Ascending aorta (tissue), 2 donors: ENCODE data around the gene DTYMK. TPM values are rescaled to one million over a fixed set of nuclear protein-coding genes. Genes with fewer than 3 reads are reported as not detected.
"Not testable (repeated sequence)": the region's sequence is repeated elsewhere in the genome, so short reads cannot be mapped to it uniquely, and the experiment has no call there.

Source experiments
- DNase-seq, 2 donors: peaks; one replicate each; pipeline ENCODE4 v3.0.0-alpha.2; 2019; ENCODE audit warnings: low spot score in 2 of 2
- H3K27ac ChIP-seq, 2 donors: fragments of 200-600 bp; sonication (generic); one replicate each; pipeline ENCODE4 v1.5.1; 2016 to 2017; ENCODE audit warnings: mild to moderate bottlenecking in 1 of 2
- H3K27me3 ChIP-seq: fragments of 200-600 bp; sonication (generic); one replicate; pipeline ENCODE4 v1.5.1; 2017
- H3K36me3 ChIP-seq, 2 donors: fragments of 200-600 bp; sonication (generic); one replicate each; pipeline ENCODE4 v1.5.1; 2016
- H3K4me1 ChIP-seq, 2 donors: fragments of 200-600 bp; sonication (generic); one replicate each; pipeline ENCODE4 v1.5.1; 2016 to 2017; ENCODE audit warnings: mild to moderate bottlenecking in 1 of 2
- H3K4me3 ChIP-seq, 2 donors: fragments of 200-600 bp; sonication (generic); one replicate each; pipeline ENCODE4 v1.5.1; 2016 to 2017; ENCODE audit warnings: mild to moderate bottlenecking in 1 of 2
- H3K9me3 ChIP-seq, 2 donors: fragments of 200-600 bp; sonication (generic); one replicate each; pipeline ENCODE4 v1.5.1; 2016
- intact Hi-C: fragments of 100-400 bp; cut with DNase I; formaldehyde crosslinking; loops from one replicate; pipeline ENCODE4 v1.15.1; 2023
- total RNA-seq: library from RNA; depleted of rRNA; stranded (reverse); fragments of >200 nt; gene quantifications from one replicate; pipeline ENCODE4 v1.1.0, GENCODE V29; 2016
- TF ChIP-seq, protein P1 (sequence below), 3 experiments: fragments of 200-600 bp in 2 of 3; fragments of 450-650 bp in 1 of 3; sonication (generic) in 2 of 3; IDR thresholded peaks; one replicate each; pipeline ENCODE4 v1.5.1; 2016 to 2019; ENCODE audit warnings: antibody characterized with exemption in 3 of 3, mild to moderate bottlenecking in 1 of 3, moderate library complexity in 1 of 3

Gene DTYMK
- total RNA-seq, 1 donor from 2014 or later: 25.0 TPM

GRCh38 chr2:241733391-241734207 lies 47.0 kb upstream of the DTYMK start:
- Histone ChIP-seq H3K27me3 (no peaks in the 10 kb centered on the region), H3K4me3 (peak overlapping the region; percentile 78 to 84), H3K36me3 (no peaks in the 10 kb centered on the region), H3K4me1 (peaks cover 5 to 6% of the 10 kb centered on the region in 2 donors), H3K9me3 (no peaks in the 10 kb centered on the region), H3K27ac (peak overlapping the region; percentile 38 to 73)
- intact Hi-C loops: loop anchor here (1.0 to 10.0 kb wide), 5 partner anchors 31 to 881 kb away; partner anchors contain the start of genes DTYMK, FARP2 and ING5
- DNase-seq: no peak
- TF ChIP-seq, protein P1, sequence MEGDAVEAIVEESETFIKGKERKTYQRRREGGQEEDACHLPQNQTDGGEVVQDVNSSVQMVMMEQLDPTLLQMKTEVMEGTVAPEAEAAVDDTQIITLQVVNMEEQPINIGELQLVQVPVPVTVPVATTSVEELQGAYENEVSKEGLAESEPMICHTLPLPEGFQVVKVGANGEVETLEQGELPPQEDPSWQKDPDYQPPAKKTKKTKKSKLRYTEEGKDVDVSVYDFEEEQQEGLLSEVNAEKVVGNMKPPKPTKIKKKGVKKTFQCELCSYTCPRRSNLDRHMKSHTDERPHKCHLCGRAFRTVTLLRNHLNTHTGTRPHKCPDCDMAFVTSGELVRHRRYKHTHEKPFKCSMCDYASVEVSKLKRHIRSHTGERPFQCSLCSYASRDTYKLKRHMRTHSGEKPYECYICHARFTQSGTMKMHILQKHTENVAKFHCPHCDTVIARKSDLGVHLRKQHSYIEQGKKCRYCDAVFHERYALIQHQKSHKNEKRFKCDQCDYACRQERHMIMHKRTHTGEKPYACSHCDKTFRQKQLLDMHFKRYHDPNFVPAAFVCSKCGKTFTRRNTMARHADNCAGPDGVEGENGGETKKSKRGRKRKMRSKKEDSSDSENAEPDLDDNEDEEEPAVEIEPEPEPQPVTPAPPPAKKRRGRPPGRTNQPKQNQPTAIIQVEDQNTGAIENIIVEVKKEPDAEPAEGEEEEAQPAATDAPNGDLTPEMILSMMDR (IDR thresholded peaks at IDR 0.05): no peak

DNA sequence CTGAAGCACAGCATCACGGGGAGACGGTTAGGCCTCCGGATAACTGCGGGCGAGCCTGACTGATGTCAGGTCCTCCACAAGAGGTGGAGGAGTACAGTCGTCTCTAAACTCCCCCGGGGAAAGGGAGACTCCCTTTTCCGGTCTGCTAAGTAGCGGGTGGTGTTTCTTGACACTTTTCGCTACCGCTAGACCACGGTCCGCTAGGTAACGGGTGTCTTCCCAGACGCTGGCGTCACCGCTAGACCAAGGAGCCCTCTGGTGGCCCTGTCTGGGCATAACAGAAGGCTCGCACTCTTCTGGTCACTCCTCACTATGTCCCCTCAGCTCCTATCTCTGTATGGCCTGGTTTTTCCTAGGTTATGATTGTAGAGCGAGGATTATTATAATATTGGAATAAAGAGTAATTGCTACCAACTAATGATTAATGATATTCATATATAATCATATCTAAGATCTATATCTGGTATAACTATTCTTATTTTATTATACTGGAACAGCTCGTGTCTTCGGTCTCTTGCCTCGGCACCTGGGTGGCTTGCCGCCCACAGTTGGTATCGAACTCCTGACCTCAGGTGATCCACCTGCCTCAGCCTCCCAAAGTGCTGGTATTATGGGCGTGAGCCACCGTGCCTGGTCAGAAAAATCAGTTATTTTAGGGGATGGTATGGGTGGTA lies 46.0 kb upstream of the DTYMK start:
- intact Hi-C loops: loop anchor here (5.0 to 10.0 kb wide), 2 partner anchors 378 to 880 kb away; partner anchors contain the start of gene FARP2
- peak in 1 of 2 donors; percentile 84 for DNase-seq
- not testable (repeated sequence) for H3K4me3 ChIP-seq

GRCh38 chr2:241730671-241731293 lies 44.2 kb upstream of the DTYMK start:
- Histone ChIP-seq H3K27ac (no peak overlapping the region), H3K4me3 (no peak overlapping the region), H3K36me3 (peaks cover 0 to 7% of the 10 kb centered on the region in 2 donors), H3K9me3 (no peaks in the 10 kb centered on the region), H3K27me3 (no peaks in the 10 kb centered on the region), H3K4me1 (peaks cover 5% of the 10 kb centered on the region in 2 donors)
- DNase-seq: no peak
- intact Hi-C loops: loop anchor here (5.0 to 10.0 kb wide), 2 partner anchors 376 to 878 kb away; partner anchors contain the start of gene FARP2
- TF ChIP-seq, protein P1 (IDR thresholded peaks at IDR 0.05): no peak

More for the DNA sequence above, 46.0 kb upstream of the DTYMK start:
- not testable (repeated sequence) for H3K27me3 ChIP-seq, H3K27ac ChIP-seq, H3K9me3 ChIP-seq, H3K36me3 ChIP-seq, H3K4me1 ChIP-seq
- TF ChIP-seq, protein P1 (IDR thresholded peaks at IDR 0.05): peak; percentile 43 to 60 (median 59)

DNA sequence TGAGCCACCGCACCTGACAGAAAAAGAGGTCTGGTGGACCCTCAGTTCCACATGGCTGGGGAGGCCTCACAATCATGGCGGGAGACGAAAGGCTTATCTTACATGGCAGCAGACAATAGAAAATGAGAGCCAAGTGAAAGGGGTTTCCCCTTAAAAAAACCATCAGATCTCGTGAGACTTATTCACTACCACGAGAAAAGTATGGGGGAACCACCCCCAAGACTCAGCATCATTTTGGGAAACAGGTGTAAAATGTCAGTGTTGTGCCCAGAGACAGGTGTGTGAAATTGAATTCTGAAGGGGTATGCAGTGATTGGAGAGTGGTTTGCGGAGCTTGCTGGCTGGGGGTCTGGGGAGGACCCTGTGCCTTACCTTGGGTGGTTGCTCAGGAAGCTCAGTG lies 43.3 kb upstream of the DTYMK start:
- Histone ChIP-seq H3K9me3 (no peaks in the 10 kb centered on the region), H3K4me3 (no peak overlapping the region), H3K36me3 (peaks cover 5 to 14% of the 10 kb centered on the region in 2 donors), H3K27ac (no peak overlapping the region), H3K27me3 (no peaks in the 10 kb centered on the region), H3K4me1 (peaks cover 0 to 5% of the 10 kb centered on the region in 2 donors)
- TF ChIP-seq, protein P1 (IDR thresholded peaks at IDR 0.05): no peak
- DNase-seq: no peak
- intact Hi-C loops: loop anchor here (5.0 to 10.0 kb wide), 2 partner anchors 375 to 878 kb away; partner anchors contain the start of gene FARP2

DNA sequence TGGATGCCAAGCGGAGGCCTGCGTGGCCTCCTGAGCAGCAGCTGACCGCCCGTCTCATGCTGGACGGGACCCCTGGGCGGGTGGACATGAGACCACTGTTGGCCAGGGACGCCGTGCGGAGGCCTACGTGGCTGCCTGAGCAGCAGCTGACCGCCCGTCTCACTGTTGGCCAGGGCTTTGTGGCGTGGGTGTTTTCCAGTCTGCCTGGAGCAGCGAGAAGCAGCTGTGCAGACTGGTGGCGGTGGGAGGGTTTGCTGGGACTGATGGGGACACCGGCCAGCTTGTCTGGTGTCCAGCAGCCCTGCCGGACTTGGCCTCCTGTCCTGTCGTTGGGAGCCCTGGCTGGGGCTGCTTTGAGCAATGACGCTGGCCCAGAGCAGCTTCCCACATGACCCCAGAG lies 42.0 kb upstream of the DTYMK start:
- H3K27ac ChIP-seq: peak overlapping the region in 1 of 2 donors; percentile 2

More for the DNA sequence above, 42.0 kb upstream of the DTYMK start:
- DNase-seq: peak in 1 of 2 donors; percentile 76
- Histone ChIP-seq H3K9me3 (no peaks in the 10 kb centered on the region), H3K27me3 (no peaks in the 10 kb centered on the region), H3K4me1 (no peaks in the 10 kb centered on the region), H3K36me3 (peaks cover 11 to 26% of the 10 kb centered on the region in 2 donors), H3K4me3 (no peak overlapping the region)
- intact Hi-C loops: no loop called here
- TF ChIP-seq, protein P1 (IDR thresholded peaks at IDR 0.05): no peak
